NCI-H2107 (cell line): ENCODE results near the gene DSCAML1.
A peak's percentile ranks its signal among the peaks of the same experiment; 100 is the strongest.

Source experiments
- DNase-seq: peaks from one replicate; lab custom pipeline; 2025; lab: John Stamatoyannopoulos, UW

DSCAML1 gene

DNA sequence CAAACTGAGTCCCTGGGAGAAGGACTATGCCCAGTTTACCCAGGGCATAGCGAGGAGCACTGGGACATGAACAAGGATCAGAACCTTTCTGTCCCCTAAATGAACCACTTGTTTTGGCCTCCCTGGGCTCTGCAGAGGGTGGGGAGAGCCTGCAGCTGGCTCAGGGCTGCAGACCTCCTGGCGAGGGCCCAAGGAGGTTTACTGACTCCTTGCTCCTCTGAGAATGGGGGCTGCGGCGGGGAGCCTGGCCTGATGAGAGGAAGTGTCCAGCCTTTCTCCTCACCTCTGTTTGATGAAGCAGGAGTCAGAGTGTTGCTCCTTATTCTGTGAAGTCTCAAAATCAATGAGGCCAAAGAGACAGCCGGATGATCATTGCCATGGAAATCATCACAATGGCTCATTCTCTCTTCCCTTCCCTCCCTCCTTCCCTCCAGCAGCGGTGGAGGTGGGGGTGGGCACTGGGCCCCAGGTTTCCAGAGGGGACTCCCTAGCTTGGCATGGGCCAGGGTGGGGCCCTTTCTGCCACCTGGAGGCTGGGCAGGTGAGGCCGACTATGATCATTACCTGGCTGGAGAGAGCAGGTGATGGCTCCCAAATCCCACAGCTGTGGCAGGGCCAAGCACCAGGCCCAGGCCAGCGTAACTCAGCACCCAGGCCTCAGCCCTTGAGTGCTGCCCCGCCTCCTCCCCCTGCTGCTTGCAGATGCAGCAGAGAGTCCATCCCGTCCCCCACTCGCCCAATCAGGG, 299.6 kb downstream of the DSCAML1 start:
- no peak for DNase-seq

DNA sequence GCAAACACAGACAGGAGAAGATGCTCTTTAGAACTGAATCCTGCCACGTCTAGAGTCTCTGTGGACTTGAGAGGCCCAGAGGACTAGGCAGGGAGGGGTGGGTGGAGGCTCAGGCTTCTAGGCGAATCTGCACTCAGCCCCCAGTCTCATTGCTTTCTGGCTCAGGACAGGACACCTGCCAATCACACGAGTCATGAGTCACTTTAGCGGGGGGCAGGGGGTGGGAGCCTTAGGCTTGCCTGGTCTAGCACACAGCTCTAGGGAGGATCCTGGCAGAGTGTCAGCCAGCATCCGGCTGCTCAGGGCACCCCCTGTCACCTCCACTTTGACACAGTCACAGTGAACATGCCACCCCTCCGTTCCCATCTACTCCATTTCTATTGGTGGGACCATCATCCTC, 301.7 kb downstream of the DSCAML1 start:
- no peak for DNase-seq

DNA sequence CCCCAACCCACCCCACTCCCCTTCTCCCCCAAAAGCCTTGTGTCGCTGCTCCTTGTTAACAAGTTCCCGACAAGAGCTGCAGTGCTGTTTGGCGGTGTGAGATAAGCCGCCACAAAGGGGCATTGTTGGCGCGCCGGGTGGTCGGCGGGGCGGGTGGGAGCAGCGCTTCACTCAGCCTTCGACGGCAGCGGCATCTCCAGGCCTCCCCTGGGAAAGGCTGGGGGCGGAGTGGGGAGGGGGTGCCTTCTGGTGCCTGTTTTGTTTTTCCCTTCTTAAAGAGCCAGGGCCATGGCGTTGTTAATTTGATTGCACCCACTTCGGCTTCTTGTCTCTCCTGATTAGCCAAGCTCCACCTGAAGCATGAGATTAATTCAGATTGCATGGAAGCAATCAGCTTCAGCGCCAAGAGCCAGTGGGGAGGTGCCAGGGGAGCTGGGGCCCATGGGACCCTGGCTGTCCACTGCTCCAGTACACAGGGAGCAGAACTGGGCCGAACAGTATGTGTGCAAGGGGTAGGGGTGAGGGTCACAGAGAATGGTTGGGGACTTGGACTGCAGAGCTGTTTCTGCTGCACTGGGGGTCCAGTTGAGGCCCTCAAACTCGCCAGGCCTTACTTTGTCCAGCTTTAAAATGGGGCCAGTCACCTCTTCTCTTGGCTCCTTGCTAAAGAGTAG, 304.3 kb downstream of the DSCAML1 start:
- DNase-seq = no peak

DNA sequence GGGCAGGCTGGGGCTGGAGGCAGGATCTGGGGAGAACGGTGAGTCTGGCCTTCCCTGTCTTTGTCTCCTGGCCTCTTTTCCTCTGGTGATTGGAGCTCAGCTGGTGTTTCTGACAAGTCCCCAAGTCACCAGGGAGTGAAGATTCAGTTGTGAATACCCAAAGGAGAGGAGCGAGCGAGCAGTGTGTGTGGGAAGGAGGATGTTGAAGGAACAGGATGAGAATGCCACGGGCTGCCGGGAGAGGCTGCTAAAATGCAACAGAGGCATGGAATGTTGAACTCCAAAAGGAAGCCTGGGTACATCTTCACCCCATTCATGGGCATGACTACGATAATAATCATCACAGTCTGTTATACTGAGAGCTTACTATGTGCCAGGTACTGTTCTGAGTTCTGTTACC, 306.1 kb downstream of the DSCAML1 start:
- DNase-seq = no peak

DNA sequence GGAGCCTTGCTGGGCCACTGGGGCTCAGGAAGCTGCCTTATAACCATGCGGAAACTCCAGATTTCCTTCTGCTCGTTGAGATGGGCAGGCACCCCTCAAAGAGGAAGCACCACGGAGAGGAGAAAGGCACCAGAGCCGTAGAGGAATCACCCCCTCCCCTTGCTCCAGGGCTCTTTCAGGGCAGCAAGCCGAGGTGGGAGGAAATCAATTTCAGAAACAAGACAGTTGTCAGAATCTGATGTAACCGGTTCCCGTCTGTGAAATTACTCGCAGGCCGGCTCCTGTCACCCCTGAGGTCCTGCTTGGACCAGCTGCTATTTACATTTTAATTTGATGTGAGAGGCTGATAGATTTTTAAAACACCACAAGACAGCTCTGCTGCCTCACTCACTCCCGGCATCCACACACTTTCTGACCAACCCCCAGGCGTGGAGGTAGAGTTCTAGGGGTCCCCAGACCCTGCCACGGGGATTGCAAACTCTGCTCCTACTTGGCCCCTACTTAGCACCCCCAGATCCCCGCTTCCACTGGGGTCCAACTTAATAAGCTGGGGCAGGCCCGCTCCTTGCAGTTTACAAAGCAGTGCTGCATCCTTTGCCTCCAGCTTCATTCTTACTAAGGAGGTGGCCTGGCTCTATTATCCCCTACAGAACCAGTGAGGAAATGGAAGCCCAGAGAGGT, 306.9 kb downstream of the DSCAML1 start:
- no peak for DNase-seq

DNA sequence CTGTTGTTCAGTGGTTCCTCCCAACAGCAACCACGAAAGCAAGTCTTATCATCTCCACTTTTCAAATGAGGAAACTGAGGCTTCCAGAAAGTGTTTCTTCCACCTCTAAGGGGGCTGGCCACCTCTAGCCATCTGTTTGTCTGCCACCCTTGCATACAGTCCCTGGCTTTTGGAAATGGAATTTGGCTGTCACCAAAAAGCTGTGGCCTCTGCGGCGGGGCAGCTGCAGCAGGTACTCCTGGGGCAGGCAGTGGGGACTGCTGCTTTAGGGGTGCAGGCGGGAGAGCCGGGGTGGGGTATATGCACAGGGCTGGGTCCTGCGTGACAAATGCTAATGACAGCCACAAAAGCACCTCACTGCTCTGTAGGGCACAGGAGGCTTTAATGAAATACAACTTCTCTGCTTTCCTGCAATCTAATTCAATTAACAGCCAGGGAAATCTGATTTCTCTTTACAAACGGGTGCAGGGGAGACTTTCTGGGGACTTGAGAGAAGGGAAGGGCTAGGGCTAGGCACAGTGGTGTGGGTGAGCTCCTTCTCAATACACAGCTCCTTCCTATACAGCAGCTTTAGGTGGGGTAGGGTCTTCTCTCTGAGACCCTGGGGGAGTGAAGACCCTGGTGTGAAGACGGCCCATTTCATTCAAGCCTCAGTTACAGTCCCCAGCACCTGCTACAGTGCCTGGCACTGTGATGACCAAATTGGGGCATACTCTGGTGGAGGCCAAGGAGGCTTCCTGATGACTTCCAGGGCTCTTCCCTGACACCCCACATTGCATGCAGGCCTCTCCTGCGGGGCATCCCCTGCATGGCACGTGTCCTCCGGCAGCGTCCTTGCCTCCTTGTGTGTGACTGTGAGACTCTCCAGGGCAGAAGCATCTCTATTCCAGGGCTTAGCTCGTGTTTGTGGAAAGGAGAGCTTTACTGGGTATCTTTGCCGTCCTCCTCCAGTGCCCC, 307.7 kb downstream of the DSCAML1 start:
- no peak for DNase-seq

DNA sequence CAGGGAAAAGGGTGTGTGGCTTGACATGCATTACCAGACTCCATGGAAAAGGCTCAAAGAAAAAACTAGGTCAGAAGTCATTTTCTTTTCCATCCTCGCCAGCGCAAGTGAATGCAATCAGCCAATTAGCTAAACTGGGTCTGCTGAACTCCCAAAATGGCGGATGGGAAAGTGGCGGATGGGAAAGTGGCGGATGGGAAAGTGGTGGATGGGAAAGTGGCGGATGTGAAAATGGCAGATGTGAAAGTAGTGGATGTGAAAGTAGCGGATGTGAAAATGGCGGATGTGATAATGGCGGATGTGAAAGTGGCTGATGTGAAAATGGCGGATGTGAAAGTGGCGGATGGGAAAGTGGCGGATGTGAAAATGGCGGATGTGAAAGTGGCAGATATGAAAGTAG, 311.0 kb downstream of the DSCAML1 start:
- no peak for DNase-seq

DNA sequence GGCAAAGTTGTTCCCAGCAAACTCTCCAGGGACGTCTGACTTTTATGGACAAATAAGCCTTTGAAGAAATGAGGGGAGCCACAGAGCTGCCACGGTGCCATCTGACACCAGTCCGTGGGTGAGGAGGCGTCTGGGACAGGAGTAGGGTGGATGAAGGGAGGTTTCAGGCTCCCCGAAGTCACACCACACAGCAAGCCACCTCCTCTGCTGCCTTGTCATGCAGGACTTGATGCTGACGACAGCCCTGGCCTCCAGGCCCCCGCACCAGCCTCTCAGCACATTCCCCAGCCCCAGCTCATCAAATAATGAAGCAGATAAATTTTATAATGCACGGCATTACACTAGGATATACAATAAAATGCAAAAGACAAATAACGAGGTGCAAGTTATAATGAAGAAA, 312.9 kb downstream of the DSCAML1 start:
- no peak for DNase-seq

DNA sequence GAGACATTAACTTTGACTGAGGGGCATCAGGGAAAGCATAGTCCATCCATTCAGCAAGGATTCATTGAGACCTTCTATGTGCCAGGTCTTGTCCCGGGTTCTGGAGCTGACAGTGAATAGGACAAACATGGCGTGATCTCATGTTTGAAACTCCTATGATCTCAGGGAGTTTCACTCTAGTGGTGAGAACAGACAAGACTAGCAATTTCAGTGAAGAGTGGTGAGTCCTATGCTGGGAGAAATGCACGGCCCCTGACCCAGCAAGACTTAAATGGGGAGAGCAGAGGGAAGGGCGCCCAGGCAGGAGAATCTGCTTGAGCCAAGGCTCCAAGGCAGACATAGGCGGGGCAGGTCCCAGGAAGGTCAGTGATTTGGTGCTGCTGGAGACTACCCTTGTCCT, 313.6 kb downstream of the DSCAML1 start:
- DNase-seq = no peak

DNA sequence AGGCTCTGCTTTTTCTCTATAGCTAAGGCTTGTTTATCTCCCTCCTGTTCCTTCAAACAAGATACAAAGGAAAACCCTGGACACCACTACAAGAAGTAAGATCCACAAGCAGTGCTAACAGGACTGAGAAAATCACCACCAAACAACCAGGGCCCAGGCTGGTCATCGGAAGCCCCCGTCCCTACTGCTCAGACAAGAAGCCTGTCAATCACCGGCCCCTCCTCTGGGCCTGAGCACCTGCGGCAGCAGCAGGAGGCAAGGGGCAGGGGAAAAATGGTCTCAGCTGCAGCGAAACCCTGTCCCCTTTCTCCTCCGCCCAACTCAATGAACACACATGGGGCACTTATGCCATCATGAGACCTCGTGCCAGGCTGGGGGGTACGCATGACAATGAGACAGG, 314.1 kb downstream of the DSCAML1 start:
- no peak for DNase-seq

DNA sequence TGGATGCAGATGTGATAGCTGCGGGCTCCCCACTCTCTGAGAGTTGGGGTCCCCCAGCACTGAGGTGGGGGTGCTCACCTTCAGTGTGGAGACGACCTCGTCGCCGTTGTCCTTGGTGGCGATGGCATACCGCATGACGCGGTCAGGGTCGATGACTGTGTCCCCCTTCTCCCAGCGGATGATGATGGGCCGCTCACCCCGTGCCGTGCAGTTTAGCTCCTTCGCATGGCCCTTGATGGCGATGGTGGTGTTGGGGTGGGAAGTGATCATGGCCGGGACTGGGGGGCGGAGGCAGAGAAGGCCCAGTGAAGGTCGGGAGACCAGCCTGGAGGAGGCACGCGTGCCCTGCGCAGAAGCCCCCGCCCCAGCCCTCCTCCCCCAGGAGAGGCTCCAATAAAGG, 315.1 kb downstream of the DSCAML1 start:
- DNase-seq = no peak

DNA sequence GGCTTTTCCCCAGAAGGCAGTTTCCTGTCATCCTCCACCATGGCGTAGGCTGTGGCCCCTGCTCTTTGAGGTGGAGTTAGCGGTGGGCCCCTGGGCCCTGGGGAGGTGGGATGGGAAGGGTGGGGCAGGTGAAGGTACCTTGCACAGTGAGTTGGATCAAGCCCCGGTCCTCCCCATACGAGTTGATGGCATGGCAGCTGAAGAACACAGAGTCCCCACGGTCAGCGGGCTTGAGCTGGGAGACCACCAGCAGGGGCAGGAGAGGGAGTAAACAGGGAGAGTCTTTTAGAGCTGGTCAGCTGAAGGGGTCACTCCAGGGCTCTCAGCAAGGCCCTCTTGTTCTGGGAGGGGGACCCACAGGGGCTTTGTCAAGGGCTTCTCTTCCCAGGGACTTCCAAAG, 316.0 kb downstream of the DSCAML1 start:
- no peak for DNase-seq

DNA sequence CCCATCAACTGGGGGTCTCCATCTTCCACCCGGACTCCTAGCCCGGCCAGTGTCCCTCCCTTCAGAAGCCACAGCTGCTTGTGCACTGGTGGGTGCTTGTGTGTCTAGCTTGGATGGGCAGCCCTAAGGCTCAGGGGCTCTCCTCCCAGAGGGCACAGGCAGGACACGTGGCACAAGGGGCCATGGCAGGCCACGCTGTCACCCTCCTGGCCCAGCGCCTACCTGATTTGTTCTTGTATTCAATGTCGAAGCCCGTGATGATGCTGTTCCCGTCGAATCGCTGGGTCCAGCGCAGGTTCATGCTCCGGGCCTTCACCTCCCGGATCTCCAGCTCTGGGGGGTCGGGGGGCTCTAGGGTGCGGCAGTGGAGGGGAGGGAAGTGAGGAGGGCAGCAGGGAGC, 316.8 kb downstream of the DSCAML1 start:
- DNase-seq = no peak

DNA sequence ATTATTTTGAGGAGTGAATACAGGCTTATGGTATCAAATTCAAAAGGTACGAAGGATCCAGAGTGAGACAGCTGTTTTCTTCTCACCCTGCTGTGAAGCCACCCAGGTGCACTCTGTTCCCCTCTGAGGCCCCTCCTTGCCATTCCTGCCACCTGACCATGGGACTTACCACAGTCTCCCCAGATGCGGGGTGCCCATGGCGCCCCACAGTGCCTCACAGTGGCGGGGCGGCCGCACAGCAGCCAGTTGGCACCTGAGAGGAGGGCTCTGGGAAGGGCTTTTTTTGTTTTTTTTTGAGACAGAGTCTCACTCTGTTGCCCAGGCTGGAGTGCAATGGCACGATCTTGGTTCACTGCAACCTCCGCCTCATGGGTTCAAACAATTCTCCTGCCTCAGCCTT, 317.6 kb downstream of the DSCAML1 start:
- no peak for DNase-seq

DNA sequence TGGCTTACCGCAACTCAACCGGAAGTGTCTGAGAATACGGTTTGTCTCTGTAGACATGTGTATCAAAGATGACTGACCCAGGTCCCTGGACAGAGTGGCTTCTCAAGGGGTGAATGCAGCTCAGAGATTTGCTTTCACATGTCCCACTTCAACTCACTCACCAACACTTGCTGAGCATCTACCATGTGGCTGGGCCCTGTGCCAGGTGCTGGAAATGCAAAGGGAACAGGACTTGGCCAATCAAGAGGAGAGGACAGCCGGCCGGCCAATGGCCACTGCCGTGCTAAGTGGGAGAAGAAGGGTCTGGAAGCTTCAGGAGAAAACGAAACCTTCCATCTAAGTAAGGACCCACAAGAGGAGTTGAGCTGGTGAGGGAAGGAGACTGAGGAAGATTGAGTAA, 318.1 kb downstream of the DSCAML1 start:
- no peak for DNase-seq

DNA sequence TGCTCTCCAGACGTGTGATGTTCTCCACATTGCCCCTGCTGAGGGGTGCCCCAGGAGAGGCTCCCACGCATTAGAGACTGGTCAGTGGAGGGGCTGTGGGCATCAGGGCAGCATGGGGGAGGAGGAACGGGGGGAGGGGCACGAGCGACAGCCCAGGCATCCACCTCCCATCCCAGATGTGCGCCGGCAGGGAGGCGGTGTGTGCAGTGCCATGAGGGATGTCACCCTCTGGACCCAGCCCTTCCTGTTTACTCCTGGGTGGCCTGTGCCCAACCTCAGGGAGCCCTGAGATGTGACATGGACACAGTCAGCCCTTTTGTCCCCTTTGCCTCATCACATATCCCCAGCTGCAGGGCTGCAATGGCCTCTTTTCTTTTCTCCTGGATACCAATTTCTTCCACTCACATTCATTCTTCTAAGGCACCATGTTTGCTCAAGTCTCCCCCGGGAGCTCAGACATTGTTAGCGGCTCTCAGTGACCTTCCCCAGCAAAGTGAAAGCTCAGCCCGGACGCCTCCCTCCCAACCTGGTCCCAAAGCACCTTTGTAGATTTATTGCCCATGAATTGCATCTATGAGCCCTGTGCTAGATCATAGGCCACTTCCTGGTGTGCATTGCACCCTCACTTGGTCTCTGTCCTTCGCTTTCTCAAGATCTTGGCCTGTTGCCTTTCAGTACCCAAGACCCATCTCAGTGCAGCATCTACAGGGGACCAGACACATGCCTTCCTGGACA, 318.7 kb downstream of the DSCAML1 start:
- no peak for DNase-seq

DNA sequence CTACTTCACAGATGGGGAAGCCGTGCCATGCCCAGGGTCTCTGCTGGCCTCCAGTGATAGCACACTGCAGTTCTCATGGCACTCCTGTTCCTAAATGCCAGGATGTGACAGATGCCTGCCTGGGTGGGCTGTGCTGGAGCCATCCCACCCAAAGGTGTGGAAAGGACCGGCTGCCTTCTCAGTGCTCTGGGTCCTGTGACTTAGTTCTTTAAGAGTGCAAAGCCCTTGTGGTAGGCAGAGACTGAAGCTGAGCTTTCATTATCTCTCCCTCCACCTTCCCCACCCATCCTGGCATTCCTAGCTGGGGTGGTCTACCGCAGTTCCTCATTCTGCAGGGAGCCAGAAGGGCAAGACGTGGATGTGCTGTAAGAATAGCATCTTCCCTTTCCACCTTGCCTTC, 319.3 kb downstream of the DSCAML1 start:
- no peak for DNase-seq

DNA sequence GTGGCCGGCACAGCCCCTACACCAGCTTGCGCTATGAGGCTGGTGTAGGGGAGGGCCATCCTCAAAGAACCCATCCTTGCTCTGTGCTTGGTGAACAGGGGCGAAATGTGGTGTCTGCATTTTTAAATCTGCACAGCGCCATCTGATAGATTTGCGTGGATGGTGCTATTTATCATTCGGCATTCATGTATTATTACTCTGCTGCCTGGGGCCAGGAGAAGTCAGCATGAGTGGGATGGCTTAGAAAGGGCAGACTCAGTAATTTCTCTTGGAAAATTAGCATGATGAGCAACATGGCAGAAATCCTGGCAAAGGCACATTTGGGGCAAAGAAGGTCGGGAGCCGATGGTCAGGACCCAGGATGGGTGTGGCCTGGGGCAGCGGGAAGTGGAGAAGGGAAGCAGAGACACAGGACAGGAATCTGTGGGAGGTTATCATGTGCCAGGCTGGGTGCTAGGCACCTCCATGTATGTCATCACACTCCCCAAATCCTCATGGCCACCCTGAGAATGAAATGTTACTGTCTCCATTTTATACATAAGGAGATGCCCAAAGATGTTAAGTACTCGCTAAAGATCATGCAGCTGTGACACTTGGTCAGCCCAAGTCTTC, 320.4 kb downstream of the DSCAML1 start:
- no peak for DNase-seq

DNA sequence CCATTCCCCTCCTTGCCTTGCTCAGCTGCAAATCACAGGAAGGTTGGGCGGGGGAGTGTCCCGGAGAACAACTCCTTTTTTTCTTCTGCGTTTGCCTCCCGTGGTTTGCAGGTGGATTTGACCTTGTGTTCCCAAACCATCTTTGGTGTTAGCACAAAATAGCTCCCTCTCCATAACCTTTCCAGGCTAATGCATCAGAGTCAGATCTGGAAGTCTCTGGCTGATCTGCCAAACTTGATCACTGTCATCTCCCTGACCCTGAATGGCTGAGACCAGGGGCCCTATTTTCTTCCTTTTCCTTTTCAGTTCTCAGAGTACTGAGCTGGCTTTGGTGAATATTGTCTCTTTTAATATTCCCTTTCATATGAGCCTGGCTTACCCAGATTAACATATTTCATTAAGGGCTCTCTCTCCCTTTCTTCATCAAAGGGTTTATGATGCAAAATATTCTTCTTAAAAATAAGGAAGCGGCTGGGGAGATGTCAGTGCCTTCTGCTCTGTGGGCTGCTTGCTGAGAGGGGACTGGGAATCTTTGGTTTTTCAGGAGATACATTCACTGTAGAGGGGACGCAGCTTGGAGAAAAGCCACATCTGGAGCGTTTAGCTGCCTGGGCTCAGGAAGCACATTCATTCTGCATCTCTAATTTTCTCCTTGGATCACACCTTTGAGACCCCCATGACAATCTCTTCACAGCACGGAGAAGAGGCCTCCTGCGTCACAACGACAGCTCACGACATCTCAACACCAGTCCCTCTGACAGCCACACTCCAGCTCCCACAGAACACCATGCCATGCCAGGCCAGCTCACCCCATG, 321.1 kb downstream of the DSCAML1 start:
- no peak for DNase-seq

DNA sequence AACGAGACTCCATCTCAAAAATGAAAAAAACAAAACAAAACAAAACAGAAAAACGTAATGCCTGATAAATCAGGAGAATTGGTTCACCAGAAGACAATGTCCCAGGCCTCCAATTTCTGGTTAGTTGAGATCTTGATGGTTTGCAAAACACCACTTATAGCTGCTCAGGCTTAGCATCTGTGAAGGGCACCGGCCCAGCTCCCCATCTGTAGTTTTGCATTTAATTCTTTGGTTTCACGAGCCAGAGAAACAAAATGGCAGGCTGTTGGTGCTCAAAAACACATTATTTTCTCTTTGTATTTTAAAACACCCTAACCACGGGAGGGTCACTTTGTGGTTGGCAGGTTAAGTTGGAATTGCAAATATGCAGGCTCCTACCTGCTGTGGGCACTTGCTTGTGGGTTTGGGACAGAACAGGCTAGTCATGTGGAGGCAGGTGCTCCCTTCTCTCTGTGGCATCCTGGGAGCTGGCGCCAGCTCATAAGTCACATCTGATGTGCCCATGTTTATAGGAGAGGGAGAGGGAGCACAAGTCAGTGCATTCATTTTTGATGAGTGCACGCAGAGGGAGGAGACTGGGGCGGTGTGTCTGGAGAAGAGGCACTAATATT, 323.4 kb downstream of the DSCAML1 start:
- peak; percentile 85 for DNase-seq
